ENCODE measurements around the gene BUD31. TPM values are rescaled to one million over a fixed set of nuclear protein-coding genes. Genes with fewer than 3 reads are reported as not detected.
A peak's percentile ranks its signal among the peaks of the same experiment; 100 is the strongest.

Gene BUD31
- total RNA-seq, 1 experiment from 2014 or later, result 104 TPM

DNA sequence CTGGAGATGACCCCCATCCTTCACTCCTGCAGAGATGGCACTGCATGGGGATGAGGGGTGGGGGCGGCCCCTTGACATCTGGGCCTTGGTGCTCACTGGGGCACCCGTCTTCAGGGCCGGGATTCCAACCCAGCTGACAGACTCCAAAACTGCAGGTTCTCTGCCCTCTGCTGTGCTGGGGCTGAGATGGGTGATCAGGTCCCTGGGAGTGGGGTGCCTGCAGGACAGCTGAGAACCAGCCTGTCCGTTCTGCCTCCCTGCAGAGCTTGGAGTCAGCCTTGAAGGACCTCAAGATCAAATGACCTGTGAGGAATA, 14.6 kb upstream of the BUD31 start:
- Histone ChIP-seq H3K27ac (ENCODE audit: insufficient read length, low read depth, low read length) (no peak overlapping the region), H3K27me3 (ENCODE audit: insufficient read depth, low read length) (no peaks in the 10 kb centered on the region), H2AK5ac (ENCODE audit: insufficient read length, low read length) (no peak overlapping the region), H3K9ac (ENCODE audit: extremely low read depth, insufficient read length, low read length) (no peak overlapping the region), H4K20me1 (ENCODE audit: control insufficient read depth, insufficient read depth, insufficient read length) (no peaks in the 10 kb centered on the region), H3K79me1 (ENCODE audit: insufficient read depth, low read depth, low read length, poor library complexity, severe bottlenecking) (no peaks in the 10 kb centered on the region), H2BK5ac (ENCODE audit: insufficient read length, low read length) (no peak overlapping the region), H4K5ac (ENCODE audit: insufficient read length, low read depth, low read length) (no peak overlapping the region), H2BK15ac (ENCODE audit: low read depth, low read length) (no peak overlapping the region), H3K79me2 (ENCODE audit: insufficient read depth, low read length) (no peaks in the 10 kb centered on the region), H4K91ac (ENCODE audit: insufficient read length, low read depth, low read length) (no peak overlapping the region), H3K56ac (ENCODE audit: insufficient read length, low read depth, low read length) (no peak overlapping the region), H3K18ac (ENCODE audit: insufficient read length, low read depth, low read length) (no peak overlapping the region), H2BK120ac (ENCODE audit: low read depth, low read length, poor library complexity, severe bottlenecking) (no peak overlapping the region), H3K23ac (ENCODE audit: insufficient read length, low read depth, low read length) (no peak overlapping the region), H3K4me2 (ENCODE audit: insufficient read depth, insufficient read length, low read length) (no peak overlapping the region), H3T11ph (ENCODE audit: low read length) (no peak overlapping the region), H3K14ac (ENCODE audit: insufficient read depth, low read length) (no peak overlapping the region), H3K9me3 (ENCODE audit: control insufficient read depth, low read depth, low read length) (no peaks in the 10 kb centered on the region), H3K23me2 (ENCODE audit: insufficient read length, low read depth, low read length, poor library complexity, severe bottlenecking) (peaks cover 13% of the 10 kb centered on the region), H2AFZ (ENCODE audit: low read length) (no peak overlapping the region), H4K8ac (replicated peaks; ENCODE audit: insufficient read length, low read depth, low read length) (no peak overlapping the region), H3K4ac (ENCODE audit: low read depth, low read length) (no peak overlapping the region), H2BK12ac (ENCODE audit: insufficient read length, low read depth, low read length) (no peak overlapping the region), H2BK20ac (ENCODE audit: low read depth, low read length, poor library complexity, severe bottlenecking) (no peak overlapping the region), H3K4me1 (ENCODE audit: insufficient read depth, low read length) (peaks cover 2% of the 10 kb centered on the region; the same call in 1 of the 2 replicates)
- no CpG with 5 or more reads among the region's 4 CpGs for WGBS (ENCODE audit: extremely low coverage, insufficient read length, low lambda C conversion rate)
- Mint-ChIP-seq H3K4me3 (peak overlapping the region; percentile 83 to 93; a peak in 4 of 5 replicates), H3K36me3 (ENCODE audit: insufficient read depth in 1 of 3, low read depth in 3 of 3) (peaks cover 18 to 75% (median 47%) of the 10 kb centered on the region in 3 experiments), H3K27ac (peak overlapping the region in 1 of 3 experiments; percentile 99; a peak in 1 of 7 replicates), H3K27me3 (ENCODE audit: low read depth) (peaks cover 1% of the 10 kb centered on the region; the same call in 1 of the 2 replicates), H3K4me1 (peaks cover 13 to 14% of the 10 kb centered on the region in 2 experiments), H3K9me3 (no peaks in the 10 kb centered on the region)
- no peak for DNase-seq
- TF ChIP-seq, protein P1, sequence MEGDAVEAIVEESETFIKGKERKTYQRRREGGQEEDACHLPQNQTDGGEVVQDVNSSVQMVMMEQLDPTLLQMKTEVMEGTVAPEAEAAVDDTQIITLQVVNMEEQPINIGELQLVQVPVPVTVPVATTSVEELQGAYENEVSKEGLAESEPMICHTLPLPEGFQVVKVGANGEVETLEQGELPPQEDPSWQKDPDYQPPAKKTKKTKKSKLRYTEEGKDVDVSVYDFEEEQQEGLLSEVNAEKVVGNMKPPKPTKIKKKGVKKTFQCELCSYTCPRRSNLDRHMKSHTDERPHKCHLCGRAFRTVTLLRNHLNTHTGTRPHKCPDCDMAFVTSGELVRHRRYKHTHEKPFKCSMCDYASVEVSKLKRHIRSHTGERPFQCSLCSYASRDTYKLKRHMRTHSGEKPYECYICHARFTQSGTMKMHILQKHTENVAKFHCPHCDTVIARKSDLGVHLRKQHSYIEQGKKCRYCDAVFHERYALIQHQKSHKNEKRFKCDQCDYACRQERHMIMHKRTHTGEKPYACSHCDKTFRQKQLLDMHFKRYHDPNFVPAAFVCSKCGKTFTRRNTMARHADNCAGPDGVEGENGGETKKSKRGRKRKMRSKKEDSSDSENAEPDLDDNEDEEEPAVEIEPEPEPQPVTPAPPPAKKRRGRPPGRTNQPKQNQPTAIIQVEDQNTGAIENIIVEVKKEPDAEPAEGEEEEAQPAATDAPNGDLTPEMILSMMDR (conservative IDR thresholded peaks at IDR 0.05), result no peak

Data from H9 (cell line).